ENCODE data around the gene MCC.

GRCh38 chr5:113376640-113377039 lies 111.6 kb downstream of the MCC start:
- no peak for TF ChIP-seq CTCF (IDR thresholded peaks at IDR 0.05)
- no peak for TF ChIP-seq POLR2AphosphoS5 (IDR thresholded peaks at IDR 0.05)
- no peak for TF ChIP-seq EP300 (IDR thresholded peaks at IDR 0.05)

Data from upper lobe of left lung (tissue), 4 donors.